HCT116 (cell line): ENCODE data around the gene FHOD3. TPM values are rescaled to one million over a fixed set of nuclear protein-coding genes. Genes with fewer than 3 reads are reported as not detected.

Source experiments
- ATAC-seq: fragments of 200-7000 bp; cut with Tn5 transposase; 2 replicates; pipeline ENCODE4 v1.9.1; 2020; ENCODE audit warnings: mild to moderate bottlenecking, moderate library complexity
- BruUV-seq: library from RNA; stranded (reverse); fragments of 400-500 nt; replicated peaks from 2 replicates; lab custom pipeline; 2021; lab: Mats Ljungman, UMichigan
- CTCF ChIA-PET: fragments of 300-600 bp; sonication (Branson Sonifier 250); formaldehyde crosslinking; loops from one replicate; lab custom pipeline; 2021; ENCODE audit warnings: antibody characterized with exemption; lab: Charles Lee
- POLR2A ChIA-PET: fragments of 300-600, 350-600 bp; sonication (Branson Sonifier 250); formaldehyde crosslinking; loops from one replicate; lab custom pipeline; 2021; ENCODE audit warnings: antibody characterized with exemption; lab: Charles Lee
- RAD21 ChIA-PET, 2 experiments: fragments of 300-600 bp; sonication (Branson Sonifier 250); formaldehyde crosslinking; loops; one replicate each; lab custom pipeline; 2023; ENCODE audit warnings: low total read pairs in 2 of 2; ENCODE audit not compliant: uncharacterized antibody in 2 of 2, unreplicated experiment in 2 of 2, low non-redundant PET in 1 of 2; lab: Charles Lee
- DNase-seq: peaks from one replicate; pipeline ENCODE4 v3.0.0-alpha.2; 2010; ENCODE audit warnings: low read depth, low spot score
- H2AFZ ChIP-seq: fragments of 200-600 bp; shearing (Covaris generic), sonication (generic); 2 replicates; pipeline ENCODE4 v1.6.1; 2017; ENCODE audit warnings: low read depth, mixed run types, mixed read lengths, antibody characterized with exemption, low read length; ENCODE audit not compliant: poor library complexity, severe bottlenecking
- H3K27ac ChIP-seq: 2 replicates; pipeline ENCODE4 v1.5.1; 2012; ENCODE audit warnings: low read depth, low read length
- H3K27me3 ChIP-seq: fragments of 200-600 bp; sonication (generic); 2 replicates; pipeline ENCODE4 v1.6.1; 2016; ENCODE audit warnings: mixed run types, low read length, mixed read lengths; ENCODE audit not compliant: insufficient read depth
- H3K36me3 ChIP-seq, 2 experiments: fragments of 200-500 bp in 1 of 2; fragments of 200-600 bp in 1 of 2; sonication (Bioruptor generic) in 1 of 2; sonication (generic) in 1 of 2; 2 replicates each; pipeline versions ENCODE4 v1.5.1 to v1.6.1; 2014 to 2016; ENCODE audit warnings: low read length in 2 of 2, inconsistent platforms in 1 of 2, mixed read lengths in 1 of 2, mixed run types in 1 of 2; ENCODE audit not compliant: insufficient read depth in 2 of 2, control insufficient read depth in 1 of 2
- H3K4me1 ChIP-seq, 2 experiments: fragments of 200-600 bp in 1 of 2; sonication (generic) in 1 of 2; 2 replicates each; pipeline versions ENCODE4 v1.5.1 to v1.6.1; 2012 to 2017; ENCODE audit warnings: low read length in 2 of 2, inconsistent platforms in 1 of 2, mild to moderate bottlenecking in 1 of 2, mixed read lengths in 1 of 2, mixed run types in 1 of 2, moderate library complexity in 1 of 2; ENCODE audit not compliant: insufficient read depth in 2 of 2, control insufficient read depth in 1 of 2
- H3K4me2 ChIP-seq: fragments of 200-600 bp; sonication (generic); 2 replicates; pipeline ENCODE4 v1.6.1; 2017; ENCODE audit warnings: mixed run types, low read length, mixed read lengths
- H3K4me3 ChIP-seq, 2 experiments: fragments of 200-600 bp in 1 of 2; sonication (generic) in 1 of 2; replicated peaks in 1 of 2; 2 replicates each; pipeline ENCODE4 v1.5.1; 2011 to 2016; ENCODE audit warnings: low read length in 2 of 2, control low read depth in 1 of 2, low read depth in 1 of 2, mild to moderate bottlenecking in 1 of 2, mixed read lengths in 1 of 2, mixed run types in 1 of 2
- H3K79me2 ChIP-seq: fragments of 200-600 bp; sonication (generic); 2 replicates; pipeline ENCODE4 v1.6.1; 2017; ENCODE audit warnings: mild to moderate bottlenecking, mixed run types, low read length, moderate library complexity, mixed read lengths; ENCODE audit not compliant: insufficient read depth
- H3K9ac ChIP-seq: fragments of 200-600 bp; sonication (generic); 2 replicates; pipeline ENCODE4 v1.6.1; 2016; ENCODE audit warnings: low read length, mixed read lengths
- H3K9me2 ChIP-seq: fragments of 200-600 bp; sonication (generic), shearing (Covaris generic); 2 replicates; pipeline ENCODE4 v1.6.1; 2017; ENCODE audit warnings: mixed run types, mild to moderate bottlenecking, moderate library complexity; ENCODE audit not compliant: insufficient read depth
- H3K9me3 ChIP-seq, 2 experiments: fragments of 200-500 bp in 1 of 2; fragments of 200-600 bp in 1 of 2; sonication (Bioruptor generic) in 1 of 2; sonication (generic) in 1 of 2; 2 replicates each; pipeline ENCODE4 v1.6.1; 2014 to 2017; ENCODE audit warnings: low read length in 2 of 2, mixed read lengths in 2 of 2, inconsistent platforms in 1 of 2, low read depth in 1 of 2, mild to moderate bottlenecking in 1 of 2, mixed run types in 1 of 2, moderate library complexity in 1 of 2; ENCODE audit not compliant: control insufficient read depth in 1 of 2, insufficient read depth in 1 of 2
- H4K20me1 ChIP-seq: fragments of 200-600 bp; sonication (generic), shearing (Covaris generic); 2 replicates; pipeline ENCODE4 v1.6.1; 2017; ENCODE audit warnings: mixed run types, mild to moderate bottlenecking, moderate library complexity; ENCODE audit not compliant: insufficient read depth
- EGR1 ChIP-seq: IDR thresholded peaks from 2 replicates; pipeline ENCODE4 v1.6.1; 2012; ENCODE audit warnings: low read depth
- RAD21 ChIP-seq: IDR thresholded peaks from 2 replicates; pipeline ENCODE4 v1.6.1; 2012; ENCODE audit warnings: low read depth, mild to moderate bottlenecking
- SP1 ChIP-seq: IDR thresholded peaks from 2 replicates; pipeline ENCODE4 v1.6.1; 2012; ENCODE audit warnings: low read depth
- ZNF274 ChIP-seq: fragments of 200-500 bp; sonication (Bioruptor generic); IDR thresholded peaks from 2 replicates; pipeline ENCODE4 v1.6.1; 2014; ENCODE audit warnings: mild to moderate bottlenecking, low read depth, low read length, inconsistent platforms
- intact Hi-C: fragments of 100-400 bp; cut with micrococcal nuclease; formaldehyde crosslinking; loops from 2 replicates; pipeline ENCODE4 v1.10.0; 2022
- total RNA-seq: library from RNA; stranded (reverse); gene quantifications from one replicate; pipeline ENCODE4 v1.2.1, GENCODE V29; 2021; ENCODE audit not compliant: unreplicated experiment
- TF ChIP-seq, protein P1 (sequence below), 3 experiments: fragments of 200-600 bp in 1 of 3; sonication (generic) in 1 of 3; IDR thresholded peaks in 2 of 3; conservative IDR thresholded peaks in 1 of 3; 2 replicates each; pipeline ENCODE4 v1.5.1; 2012 to 2017; ENCODE audit warnings: low read depth in 2 of 3, low read length in 2 of 3, antibody characterized with exemption in 1 of 3, borderline replicate concordance in 1 of 3, control low read depth in 1 of 3, mild to moderate bottlenecking in 1 of 3, mixed read lengths in 1 of 3, mixed run types in 1 of 3, moderate library complexity in 1 of 3; ENCODE audit not compliant: insufficient read depth in 1 of 3
- TF ChIP-seq, protein P2 (sequence below): IDR thresholded peaks from 2 replicates; pipeline ENCODE4 v1.6.1; 2012
- TF ChIP-seq, protein P3 (sequence below): IDR thresholded peaks from 2 replicates; pipeline ENCODE4 v1.6.1; 2011; ENCODE audit warnings: mild to moderate bottlenecking, low read length, moderate library complexity; ENCODE audit not compliant: insufficient replicate concordance; ENCODE audit errors: extremely low read depth
- TF ChIP-seq, protein P4 (sequence below): IDR thresholded peaks from 2 replicates; pipeline ENCODE4 v1.6.1; 2012
- TF ChIP-seq, protein P5 (sequence below): IDR thresholded peaks from 2 replicates; pipeline ENCODE4 v1.6.1; 2012; ENCODE audit warnings: low read depth

Gene FHOD3
- total RNA-seq, 1 experiment from 2014 or later, result 4.0 TPM

DNA sequence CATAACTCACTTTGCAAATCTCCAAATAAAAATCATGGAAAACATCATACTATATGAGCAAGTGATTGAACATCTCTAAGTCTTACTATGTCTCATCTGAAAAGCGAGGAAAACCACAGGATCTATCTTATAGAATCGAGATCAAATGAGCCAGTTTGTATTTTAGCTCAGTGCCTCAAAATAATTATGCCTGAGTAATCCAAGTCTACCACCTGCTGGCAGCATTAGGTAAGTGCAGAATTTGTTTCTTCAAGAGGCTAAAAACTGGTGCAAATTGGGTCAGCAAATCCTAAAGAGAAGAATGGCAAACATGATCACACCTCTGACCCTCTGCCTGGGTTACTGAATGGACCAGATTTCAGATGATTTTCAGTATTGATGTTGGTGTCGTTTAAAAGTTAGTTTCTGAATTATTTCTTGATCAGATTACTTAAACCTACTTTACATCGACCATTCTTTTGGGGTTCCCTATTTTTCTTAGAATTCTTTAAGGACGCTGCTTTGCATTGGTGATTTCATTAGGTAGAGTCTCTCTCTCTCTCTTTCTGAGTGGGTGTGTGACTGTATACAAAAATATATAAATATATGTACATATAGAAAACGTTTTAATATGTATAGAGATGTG, 12.7 kb upstream of the FHOD3 start:
- DNase-seq, result peak; percentile 60
- H3K4me1 ChIP-seq, result no peaks in the 10 kb centered on the region
- H3K27ac ChIP-seq, result no peak overlapping the region
- peak; percentile 94 for TF ChIP-seq RAD21
- TF ChIP-seq, protein P1, sequence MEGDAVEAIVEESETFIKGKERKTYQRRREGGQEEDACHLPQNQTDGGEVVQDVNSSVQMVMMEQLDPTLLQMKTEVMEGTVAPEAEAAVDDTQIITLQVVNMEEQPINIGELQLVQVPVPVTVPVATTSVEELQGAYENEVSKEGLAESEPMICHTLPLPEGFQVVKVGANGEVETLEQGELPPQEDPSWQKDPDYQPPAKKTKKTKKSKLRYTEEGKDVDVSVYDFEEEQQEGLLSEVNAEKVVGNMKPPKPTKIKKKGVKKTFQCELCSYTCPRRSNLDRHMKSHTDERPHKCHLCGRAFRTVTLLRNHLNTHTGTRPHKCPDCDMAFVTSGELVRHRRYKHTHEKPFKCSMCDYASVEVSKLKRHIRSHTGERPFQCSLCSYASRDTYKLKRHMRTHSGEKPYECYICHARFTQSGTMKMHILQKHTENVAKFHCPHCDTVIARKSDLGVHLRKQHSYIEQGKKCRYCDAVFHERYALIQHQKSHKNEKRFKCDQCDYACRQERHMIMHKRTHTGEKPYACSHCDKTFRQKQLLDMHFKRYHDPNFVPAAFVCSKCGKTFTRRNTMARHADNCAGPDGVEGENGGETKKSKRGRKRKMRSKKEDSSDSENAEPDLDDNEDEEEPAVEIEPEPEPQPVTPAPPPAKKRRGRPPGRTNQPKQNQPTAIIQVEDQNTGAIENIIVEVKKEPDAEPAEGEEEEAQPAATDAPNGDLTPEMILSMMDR (IDR thresholded peaks at IDR 0.05 in 2 of 3, conservative IDR thresholded peaks at IDR 0.05 in 1 of 3; ENCODE audit: borderline replicate concordance in 1 of 3, insufficient read depth in 1 of 3, low read depth in 2 of 3, low read length in 2 of 3), result peak; percentile 70 to 94 (median 89)
- TF ChIP-seq, protein P2, sequence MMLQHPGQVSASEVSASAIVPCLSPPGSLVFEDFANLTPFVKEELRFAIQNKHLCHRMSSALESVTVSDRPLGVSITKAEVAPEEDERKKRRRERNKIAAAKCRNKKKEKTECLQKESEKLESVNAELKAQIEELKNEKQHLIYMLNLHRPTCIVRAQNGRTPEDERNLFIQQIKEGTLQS, result no peak
- TF ChIP-seq, all 23 proteins: peak for 2
- 0 out of 2 replicates have a peak, but pooled peaks cover 2% of the 10 kb centered on the region for H3K27me3 ChIP-seq
- H3K79me2 ChIP-seq, result no peaks in the 10 kb centered on the region
- no peaks in the 10 kb centered on the region for H3K9me2 ChIP-seq
- H3K9me3 ChIP-seq, result no peaks in the 10 kb centered on the region
- no peak overlapping the region for H2AFZ ChIP-seq
- ChIA-PET RAD21 (interaction anchor here (0.6 to 2.9 kb wide), 5 partner anchors 189 to 528 kb away, joined by 3 to 11 read pairs (median 4); no protein-coding TSS in a partner anchor), POLR2A (interaction anchor here (0.7 kb wide), 1 partner anchor 189 kb away, joined by 3 read pairs; no protein-coding TSS in a partner anchor), CTCF (interaction anchor here (1.0 to 6.7 kb wide), 14 partner anchors 11 to 898 kb away, joined by 3 to 94 read pairs (median 5); no protein-coding TSS in a partner anchor)
- H3K36me3 ChIP-seq, result no peaks in the 10 kb centered on the region
- no TSS peak for BruUV-seq
- peak; percentile 74 for ATAC-seq
- H3K4me3 ChIP-seq, result no peak overlapping the region
- intact Hi-C loops, result loop anchor here (1.0 to 2.0 kb wide), 4 partner anchors 188 to 528 kb away; no protein-coding TSS in a partner anchor
- no peak overlapping the region for H3K4me2 ChIP-seq
- H3K9ac ChIP-seq, result no peak overlapping the region
- no peaks in the 10 kb centered on the region for H4K20me1 ChIP-seq

DNA sequence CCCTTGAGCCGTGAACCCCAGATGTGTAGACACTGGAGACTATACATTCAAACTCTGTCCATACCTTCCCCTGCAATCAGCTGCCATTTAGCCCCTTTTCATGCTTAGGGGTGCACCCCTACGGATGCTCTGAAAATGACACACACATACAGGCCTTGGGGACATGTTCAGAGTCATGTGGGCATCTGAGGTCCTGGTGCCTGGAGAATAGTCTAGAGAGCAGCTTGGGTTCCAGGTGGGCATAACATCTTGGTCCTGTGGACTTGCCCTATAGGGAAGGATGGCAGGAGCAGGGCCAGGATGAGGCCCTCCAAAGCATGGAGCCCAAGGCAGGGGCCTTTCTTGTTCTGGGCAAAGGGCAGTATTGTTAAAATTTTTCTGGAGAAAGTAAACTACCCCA, 9.9 kb upstream of the FHOD3 start:
- Histone ChIP-seq H3K4me1 (no peaks in the 10 kb centered on the region), H3K9me2 (no peaks in the 10 kb centered on the region), H3K4me3 (no peak overlapping the region), H3K36me3 (no peaks in the 10 kb centered on the region), H3K27me3 (no peaks in the 10 kb centered on the region), H3K9me3 (no peaks in the 10 kb centered on the region), H4K20me1 (no peaks in the 10 kb centered on the region), H3K4me2 (no peak overlapping the region), H2AFZ (no peak overlapping the region), H3K79me2 (no peaks in the 10 kb centered on the region), H3K9ac (no peak overlapping the region), H3K27ac (no peak overlapping the region)
- BruUV-seq, result no TSS peak
- ChIA-PET POLR2A (no interaction called here), CTCF (interaction anchor here (1.2 kb wide), 1 partner anchor 132 kb away, joined by 3 read pairs; no protein-coding TSS in a partner anchor), RAD21 (no interaction called here)
- DNase-seq, result no peak
- intact Hi-C loops, result no loop called here
- ATAC-seq, result no peak
- TF ChIP-seq, protein P3, sequence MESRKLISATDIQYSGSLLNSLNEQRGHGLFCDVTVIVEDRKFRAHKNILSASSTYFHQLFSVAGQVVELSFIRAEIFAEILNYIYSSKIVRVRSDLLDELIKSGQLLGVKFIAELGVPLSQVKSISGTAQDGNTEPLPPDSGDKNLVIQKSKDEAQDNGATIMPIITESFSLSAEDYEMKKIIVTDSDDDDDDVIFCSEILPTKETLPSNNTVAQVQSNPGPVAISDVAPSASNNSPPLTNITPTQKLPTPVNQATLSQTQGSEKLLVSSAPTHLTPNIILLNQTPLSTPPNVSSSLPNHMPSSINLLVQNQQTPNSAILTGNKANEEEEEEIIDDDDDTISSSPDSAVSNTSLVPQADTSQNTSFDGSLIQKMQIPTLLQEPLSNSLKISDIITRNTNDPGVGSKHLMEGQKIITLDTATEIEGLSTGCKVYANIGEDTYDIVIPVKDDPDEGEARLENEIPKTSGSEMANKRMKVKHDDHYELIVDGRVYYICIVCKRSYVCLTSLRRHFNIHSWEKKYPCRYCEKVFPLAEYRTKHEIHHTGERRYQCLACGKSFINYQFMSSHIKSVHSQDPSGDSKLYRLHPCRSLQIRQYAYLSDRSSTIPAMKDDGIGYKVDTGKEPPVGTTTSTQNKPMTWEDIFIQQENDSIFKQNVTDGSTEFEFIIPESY, result no peak
- TF ChIP-seq, protein P4, sequence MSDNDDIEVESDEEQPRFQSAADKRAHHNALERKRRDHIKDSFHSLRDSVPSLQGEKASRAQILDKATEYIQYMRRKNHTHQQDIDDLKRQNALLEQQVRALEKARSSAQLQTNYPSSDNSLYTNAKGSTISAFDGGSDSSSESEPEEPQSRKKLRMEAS, result no peak
- no peak for TF ChIP-seq ZNF274
- no peak for TF ChIP-seq SP1
- TF ChIP-seq, protein P5, sequence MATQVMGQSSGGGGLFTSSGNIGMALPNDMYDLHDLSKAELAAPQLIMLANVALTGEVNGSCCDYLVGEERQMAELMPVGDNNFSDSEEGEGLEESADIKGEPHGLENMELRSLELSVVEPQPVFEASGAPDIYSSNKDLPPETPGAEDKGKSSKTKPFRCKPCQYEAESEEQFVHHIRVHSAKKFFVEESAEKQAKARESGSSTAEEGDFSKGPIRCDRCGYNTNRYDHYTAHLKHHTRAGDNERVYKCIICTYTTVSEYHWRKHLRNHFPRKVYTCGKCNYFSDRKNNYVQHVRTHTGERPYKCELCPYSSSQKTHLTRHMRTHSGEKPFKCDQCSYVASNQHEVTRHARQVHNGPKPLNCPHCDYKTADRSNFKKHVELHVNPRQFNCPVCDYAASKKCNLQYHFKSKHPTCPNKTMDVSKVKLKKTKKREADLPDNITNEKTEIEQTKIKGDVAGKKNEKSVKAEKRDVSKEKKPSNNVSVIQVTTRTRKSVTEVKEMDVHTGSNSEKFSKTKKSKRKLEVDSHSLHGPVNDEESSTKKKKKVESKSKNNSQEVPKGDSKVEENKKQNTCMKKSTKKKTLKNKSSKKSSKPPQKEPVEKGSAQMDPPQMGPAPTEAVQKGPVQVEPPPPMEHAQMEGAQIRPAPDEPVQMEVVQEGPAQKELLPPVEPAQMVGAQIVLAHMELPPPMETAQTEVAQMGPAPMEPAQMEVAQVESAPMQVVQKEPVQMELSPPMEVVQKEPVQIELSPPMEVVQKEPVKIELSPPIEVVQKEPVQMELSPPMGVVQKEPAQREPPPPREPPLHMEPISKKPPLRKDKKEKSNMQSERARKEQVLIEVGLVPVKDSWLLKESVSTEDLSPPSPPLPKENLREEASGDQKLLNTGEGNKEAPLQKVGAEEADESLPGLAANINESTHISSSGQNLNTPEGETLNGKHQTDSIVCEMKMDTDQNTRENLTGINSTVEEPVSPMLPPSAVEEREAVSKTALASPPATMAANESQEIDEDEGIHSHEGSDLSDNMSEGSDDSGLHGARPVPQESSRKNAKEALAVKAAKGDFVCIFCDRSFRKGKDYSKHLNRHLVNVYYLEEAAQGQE, result no peak
- no peak for TF ChIP-seq EGR1
